GM23338 (cell line): ENCODE data around the gene RHOBTB3. TPM values are rescaled to one million over a fixed set of nuclear protein-coding genes. Genes with fewer than 3 reads are reported as not detected.
A peak's percentile ranks its signal among the peaks of the same experiment; 100 is the strongest.

Experiments used
- ATAC-seq: fragments of 200-7000 bp; cut with Tn5 transposase; 3 replicates; pipeline ENCODE4 v1.9.1; 2020
- DNase-seq: peaks from one replicate; pipeline ENCODE4 v3.0.0-alpha.2; 2015; ENCODE audit warnings: low spot score
- H2AFZ ChIP-seq: fragments of 200-600 bp; sonication (generic); 2 replicates; pipeline ENCODE4 v1.8.0; 2016; ENCODE audit warnings: antibody characterized with exemption, mild to moderate bottlenecking, moderate library complexity
- H3F3A ChIP-seq: fragments of 200-600 bp; sonication (generic); replicated peaks from 2 replicates; pipeline ENCODE4 v1.8.0; 2017; ENCODE audit warnings: antibody characterized with exemption, mixed run types, low read depth
- H3K27ac ChIP-seq: fragments of 200-600 bp; sonication (generic); 2 replicates; pipeline ENCODE4 v1.6.1; 2016; ENCODE audit warnings: low read depth
- H3K27me3 ChIP-seq: fragments of 200-600 bp; sonication (generic); 2 replicates; pipeline ENCODE4 v1.8.0; 2016; ENCODE audit warnings: mild to moderate bottlenecking, mixed run types, moderate library complexity; ENCODE audit not compliant: insufficient read depth
- H3K36me3 ChIP-seq: fragments of 200-600 bp; sonication (generic); 2 replicates; pipeline ENCODE4 v1.8.0; 2016; ENCODE audit warnings: mild to moderate bottlenecking; ENCODE audit not compliant: insufficient read depth
- H3K4me1 ChIP-seq: fragments of 200-600 bp; sonication (generic); 2 replicates; pipeline ENCODE4 v1.8.0; 2016; ENCODE audit warnings: mild to moderate bottlenecking, moderate library complexity; ENCODE audit not compliant: insufficient read depth
- H3K4me2 ChIP-seq: fragments of 200-600 bp; sonication (generic); 2 replicates; pipeline ENCODE4 v1.7.1; 2017; ENCODE audit warnings: mixed run types
- H3K4me3 ChIP-seq: fragments of 200-600 bp; sonication (generic); 2 replicates; pipeline ENCODE4 v1.6.1; 2016; ENCODE audit warnings: mixed run types
- H3K79me2 ChIP-seq: fragments of 200-600 bp; sonication (generic); replicated peaks from 2 replicates; pipeline ENCODE4 v1.8.0; 2017; ENCODE audit warnings: mild to moderate bottlenecking; ENCODE audit not compliant: insufficient read depth
- H3K9me2 ChIP-seq: fragments of 200-600 bp; sonication (generic); 2 replicates; pipeline ENCODE4 v1.8.0; 2017; ENCODE audit not compliant: insufficient read depth
- H4K20me1 ChIP-seq: fragments of 200-600 bp; sonication (generic); replicated peaks from 2 replicates; pipeline ENCODE4 v1.8.0; 2017; ENCODE audit warnings: mild to moderate bottlenecking; ENCODE audit not compliant: insufficient read depth
- H3K27ac Mint-ChIP-seq: 2 replicates; pipeline ENCODE4 v1.8.0; 2020; ENCODE audit warnings: inconsistent platforms, mild to moderate bottlenecking, moderate library complexity, mixed read lengths
- H3K27me3 Mint-ChIP-seq: 3 replicates; pipeline ENCODE4 v1.8.0; 2022; ENCODE audit warnings: low read depth, mild to moderate bottlenecking, moderate library complexity, mixed read lengths, inconsistent platforms; ENCODE audit not compliant: insufficient read depth, poor library complexity
- H3K36me3 Mint-ChIP-seq: 3 replicates; pipeline ENCODE4 v1.8.0; 2021; ENCODE audit warnings: low read depth, mild to moderate bottlenecking, inconsistent platforms, moderate library complexity, mixed read lengths
- H3K4me1 Mint-ChIP-seq: 3 replicates; pipeline ENCODE4 v1.8.0; 2020; ENCODE audit warnings: mild to moderate bottlenecking, inconsistent platforms, mixed read lengths
- H3K4me3 Mint-ChIP-seq: 3 replicates; pipeline ENCODE4 v1.8.0; 2021; ENCODE audit warnings: moderate library complexity, mild to moderate bottlenecking, inconsistent platforms, mixed read lengths
- H3K9me3 Mint-ChIP-seq: 3 replicates; pipeline ENCODE4 v1.8.0; 2020; ENCODE audit warnings: moderate library complexity, mild to moderate bottlenecking, inconsistent platforms, mixed read lengths
- ETS1 ChIP-seq: IDR thresholded peaks from 2 replicates; pipeline ENCODE4 v1.6.1; 2016; ENCODE audit warnings: antibody characterized with exemption
- EZH2 ChIP-seq: fragments of 200-600 bp; sonication (generic); IDR thresholded peaks from one replicate; pipeline ENCODE4 v1.8.0; 2017; ENCODE audit warnings: antibody characterized with exemption, mild to moderate bottlenecking, low read depth; ENCODE audit not compliant: unreplicated experiment
- JUNB ChIP-seq: IDR thresholded peaks from one replicate; pipeline ENCODE4 v1.6.1; 2016; ENCODE audit warnings: antibody characterized with exemption; ENCODE audit not compliant: unreplicated experiment
- NANOG ChIP-seq: IDR thresholded peaks from 2 replicates; pipeline ENCODE4 v1.6.1; 2016; ENCODE audit warnings: antibody characterized with exemption, borderline replicate concordance
- POLR2AphosphoS5 ChIP-seq: IDR thresholded peaks from 2 replicates; pipeline ENCODE4 v1.6.1; 2016; ENCODE audit warnings: antibody characterized with exemption, low read depth
- REST ChIP-seq: IDR thresholded peaks from one replicate; pipeline ENCODE4 v1.6.1; 2018; ENCODE audit warnings: antibody characterized with exemption; ENCODE audit not compliant: unreplicated experiment
- STAT1 ChIP-seq: IDR thresholded peaks from one replicate; pipeline ENCODE4 v1.6.1; 2016; ENCODE audit warnings: antibody characterized with exemption; ENCODE audit not compliant: unreplicated experiment
- ZNF114 ChIP-seq: fragments of 250-450 bp; sonication (Bioruptor Pico); IDR thresholded peaks from 2 replicates; pipeline ENCODE4 v1.5.0; 2020; ENCODE audit warnings: mild to moderate bottlenecking, moderate library complexity
- ZNF462 ChIP-seq: fragments of 250-450 bp; sonication (Bioruptor Pico); IDR thresholded peaks from 2 replicates; pipeline ENCODE4 v1.5.0; 2020; ENCODE audit warnings: mild to moderate bottlenecking, moderate library complexity
- polyA plus RNA-seq: library from polyadenylated mRNA; unstranded; fragments of >200 nt; fragmentation: Nextera tagmentation; extraction: Ambion mirVana; gene quantifications from 2 replicates; pipeline ENCODE4 v1.2.1, GENCODE V29; 2016
- total RNA-seq: library from RNA; depleted of rRNA; stranded (reverse); fragments of >200 nt; shearing (Covaris generic); gene quantifications from 2 replicates; pipeline ENCODE4 v1.2.3, GENCODE V29; 2014

The RHOBTB3 gene
- total and polyA plus RNA-seq, 2 experiments from 2014 or later: 10.0 to 13.4 TPM

GRCh38 chr5:95731571-95732554, 727 bp downstream of the RHOBTB3 start:
- no peaks in the 10 kb centered on the region for H3K9me2 ChIP-seq
- no peaks in the 10 kb centered on the region for H3K9me3 Mint-ChIP-seq
- TF ChIP-seq POLR2AphosphoS5 (no peak), EZH2 (peak; percentile 21)
- no peak overlapping the region for H3K27ac Mint-ChIP-seq
- H3K4me1 Mint-ChIP-seq: peaks cover 40% of the 10 kb centered on the region
- ATAC-seq: peak; percentile 68
- no peaks in the 10 kb centered on the region; the same call in 1 of the 2 replicates for H4K20me1 ChIP-seq
- DNase-seq: peak; percentile 74
- peak overlapping the region; percentile 62 for H3K4me3 ChIP-seq
- peak overlapping the region; percentile 86 for H3K4me3 Mint-ChIP-seq
- no peaks in the 10 kb centered on the region for H3K36me3 ChIP-seq
- no peaks in the 10 kb centered on the region for H3F3A ChIP-seq
- peak overlapping the region; percentile 94 for H2AFZ ChIP-seq
- H3K79me2 ChIP-seq: no peaks in the 10 kb centered on the region
- H3K4me1 ChIP-seq: peaks cover 29% of the 10 kb centered on the region
- peak overlapping the region; percentile 92 for H3K4me2 ChIP-seq
- H3K36me3 Mint-ChIP-seq: no peaks in the 10 kb centered on the region
- H3K27me3 Mint-ChIP-seq: peaks cover 18% of the 10 kb centered on the region
- no peak overlapping the region for H3K27ac ChIP-seq
- peaks cover 78% of the 10 kb centered on the region for H3K27me3 ChIP-seq

GRCh38 chr5:95733107-95733665, 2.0 kb downstream of the RHOBTB3 start:
- Histone ChIP-seq H3K79me2 (no peaks in the 10 kb centered on the region), H3K36me3 (no peaks in the 10 kb centered on the region), H3K9me2 (no peaks in the 10 kb centered on the region), H3K4me2 (no peak overlapping the region), H2AFZ (no peak overlapping the region), H3K4me1 (peaks cover 18% of the 10 kb centered on the region), H3K27me3 (peaks cover 65% of the 10 kb centered on the region), H3K4me3 (no peak overlapping the region), H4K20me1 (no peaks in the 10 kb centered on the region; the same call in 1 of the 2 replicates), H3F3A (no peaks in the 10 kb centered on the region), H3K27ac (no peak overlapping the region)
- DNase-seq (no peak), ATAC-seq (no peak)
- Mint-ChIP-seq H3K9me3 (no peaks in the 10 kb centered on the region), H3K27me3 (peaks cover 18% of the 10 kb centered on the region), H3K36me3 (no peaks in the 10 kb centered on the region), H3K4me1 (peaks cover 27% of the 10 kb centered on the region), H3K27ac (no peak overlapping the region), H3K4me3 (no peak overlapping the region)
- TF ChIP-seq STAT1 (no peak), NANOG (no peak), ETS1 (no peak), ZNF462 (no peak), REST (no peak), ZNF114 (CRISPR knock-in tag) (no peak), JUNB (no peak)
